Spleen (tissue), 11 donors: ENCODE data around the gene PAMR1. TPM values are rescaled to one million over a fixed set of nuclear protein-coding genes. Genes with fewer than 3 reads are reported as not detected.

Experiments
- DNase-seq: peaks from one replicate; pipeline ENCODE4 v3.0.0-alpha.2; 2020
- H3K27ac ChIP-seq, 8 donors: fragments of 200-600 bp; sonication (generic) in 7 of 8; 1 replicate in 4 of 8; 2 replicates in 4 of 8; pipeline versions ENCODE4 v1.5.0 to v1.8.0; 2016 to 2021; ENCODE audit warnings: inconsistent platforms in 4 of 8, mild to moderate bottlenecking in 4 of 8, moderate library complexity in 1 of 8
- H3K27me3 ChIP-seq, 7 donors: fragments of 200-600 bp; sonication (generic) in 6 of 7; replicated peaks in 1 of 7; 1 replicate in 4 of 7; 2 replicates in 3 of 7; pipeline versions ENCODE4 v1.5.0 to v1.8.0; 2016 to 2021; ENCODE audit warnings: inconsistent platforms in 3 of 7, mild to moderate bottlenecking in 1 of 7
- H3K36me3 ChIP-seq, 6 donors: fragments of 200-600 bp; sonication (generic) in 5 of 6; 1 replicate in 4 of 6; 2 replicates in 2 of 6; pipeline versions ENCODE4 v1.5.0 to v1.8.0; 2016 to 2021; ENCODE audit warnings: inconsistent platforms in 2 of 6
- H3K4me1 ChIP-seq, 6 donors: fragments of 200-600 bp; sonication (generic) in 5 of 6; 1 replicate in 3 of 6; 2 replicates in 3 of 6; pipeline versions ENCODE4 v1.5.0 to v1.8.0; 2016 to 2021; ENCODE audit warnings: inconsistent platforms in 3 of 6
- H3K4me3 ChIP-seq, 8 donors: fragments of 200-600 bp; sonication (generic) in 7 of 8; 1 replicate in 4 of 8; 2 replicates in 4 of 8; pipeline versions ENCODE4 v1.5.0 to v1.8.0; 2016 to 2021; ENCODE audit warnings: inconsistent platforms in 4 of 8, mild to moderate bottlenecking in 4 of 8, moderate library complexity in 2 of 8
- H3K9me3 ChIP-seq, 8 donors: fragments of 200-600 bp; sonication (generic) in 7 of 8; 1 replicate in 4 of 8; 2 replicates in 4 of 8; pipeline versions ENCODE4 v1.5.0 to v1.8.0; 2016 to 2021; ENCODE audit warnings: inconsistent platforms in 4 of 8
- POLR2A ChIP-seq, 3 donors: fragments of 450-650 bp; IDR thresholded peaks; one replicate each; pipeline ENCODE4 v1.5.1; 2017; ENCODE audit warnings: antibody characterized with exemption in 3 of 3, mild to moderate bottlenecking in 1 of 3
- POLR2AphosphoS5 ChIP-seq, 3 donors: sonication (generic); formaldehyde crosslinking; IDR thresholded peaks; one replicate each; pipeline ENCODE4 v1.5.1; 2017; ENCODE audit warnings: antibody characterized with exemption in 3 of 3
- WGBS, 5 donors: extraction: QIAGEN DNeasy Blood & Tissue Kit in 3 of 5; methylation state at CpG; one replicate each; pipeline versions ENCODE4 v1.1.5 to v1.1.7; 2013 to 2018; 5-methylcytosine and 5-hydroxymethylcytosine counted together
- intact Hi-C: fragments of 100-400 bp; cut with DNase I; formaldehyde crosslinking; loops from one replicate; pipeline ENCODE4 v1.15.0; 2023; ENCODE audit warnings: low total_unique reads
- polyA plus RNA-seq, 3 donors: library from polyadenylated mRNA; stranded (reverse); fragments of 200-250 nt; gene quantifications; one replicate each; pipeline ENCODE4 v1.2.1, GENCODE V29; 2013
- total RNA-seq, 7 donors: library from RNA; depleted of rRNA in 3 of 7; stranded (reverse); fragments of >200 nt in 3 of 7; fragmentation: NEBNext Ultra II Directional in 4 of 7; extraction: Animal tissue kit (Norgen Biotek cat#: 25700) in 4 of 7; gene quantifications; one replicate each; pipeline versions ENCODE4 v1.1.0 to v1.2.1, GENCODE V29; 2016 to 2021
- TF ChIP-seq, protein P1 (sequence below), 11 experiments: fragments of 200-600 bp in 7 of 11; fragments of 450-650 bp in 4 of 11; sonication (generic) in 4 of 11; IDR thresholded peaks in 8 of 11; conservative IDR thresholded peaks in 3 of 11; 1 replicate in 7 of 11; 2 replicates in 4 of 11; pipeline versions ENCODE4 v1.4.0 to v1.8.0; 2016 to 2021; ENCODE audit warnings: antibody characterized with exemption in 11 of 11, inconsistent platforms in 4 of 11, mild to moderate bottlenecking in 1 of 11
- donor health status: healthy with polysubstance abuse.
- donor health status: DM: no; HTN: no; CAD: no; lungs with moderate emphysema.
- donor health status: DM: no; HTN: no; CAD: no.
- donor health status: Bipolar disorder and iron deficiency.
- donor health status: healthy.
- donor health status: DM: no; HTN: no; CAD: no.
- donor health status: DM: yes; HTN: yes; CAD: no.

The PAMR1 gene
- total and polyA plus RNA-seq, 10 donors, result 1.3 to 23.6 (median 5.1) TPM

DNA sequence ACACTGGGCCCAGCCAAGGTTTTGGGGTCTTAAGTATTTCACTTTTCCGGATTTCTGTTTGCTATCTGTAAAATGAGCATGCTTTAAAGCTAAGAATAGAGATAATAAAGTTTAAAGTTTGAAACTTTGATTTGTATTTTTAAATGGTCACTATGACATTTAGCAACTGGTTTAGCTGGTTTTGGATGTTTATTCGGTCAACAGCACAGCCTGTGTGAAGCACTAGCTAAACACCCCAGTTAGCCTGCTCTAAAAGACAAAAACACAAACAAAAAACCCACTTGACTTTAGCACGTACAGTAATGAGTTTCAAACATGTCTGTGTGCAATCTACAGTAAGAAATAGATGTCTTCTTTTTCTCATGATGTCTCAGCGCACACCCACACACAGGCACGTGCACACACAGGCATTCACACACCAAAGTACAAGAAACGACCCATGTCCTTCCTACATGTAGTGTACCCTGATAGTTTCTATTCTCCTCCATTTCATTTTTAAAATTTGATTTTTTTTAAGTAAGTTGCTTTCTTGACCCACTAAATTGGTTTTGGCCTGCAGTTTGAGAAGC, 135.4 kb downstream of the PAMR1 start:
- Histone ChIP-seq H3K27ac (no peak overlapping the region), H3K9me3 (peaks cover 0 to 3% (median 0%) of the 10 kb centered on the region in 8 donors), H3K4me3 (no peak overlapping the region), H3K36me3 (no peaks in the 10 kb centered on the region), H3K27me3 (peaks cover 0 to 7% (median 0%) of the 10 kb centered on the region in 7 donors), H3K4me1 (peaks cover 4 to 20% (median 16%) of the 10 kb centered on the region in 6 donors)
- intact Hi-C loops, result loop anchor here (5.0 to 10.0 kb wide), 3 partner anchors 395 to 808 kb away; no protein-coding TSS in a partner anchor
- WGBS, 5 donors, result 72 to 80% (median 73%) methylated on average over 6 of the region's 6 CpGs
- DNase-seq, result no peak
- TF ChIP-seq POLR2AphosphoS5 (IDR thresholded peaks at IDR 0.05) (no peak), POLR2A (IDR thresholded peaks at IDR 0.05) (no peak)
- TF ChIP-seq, protein P1, sequence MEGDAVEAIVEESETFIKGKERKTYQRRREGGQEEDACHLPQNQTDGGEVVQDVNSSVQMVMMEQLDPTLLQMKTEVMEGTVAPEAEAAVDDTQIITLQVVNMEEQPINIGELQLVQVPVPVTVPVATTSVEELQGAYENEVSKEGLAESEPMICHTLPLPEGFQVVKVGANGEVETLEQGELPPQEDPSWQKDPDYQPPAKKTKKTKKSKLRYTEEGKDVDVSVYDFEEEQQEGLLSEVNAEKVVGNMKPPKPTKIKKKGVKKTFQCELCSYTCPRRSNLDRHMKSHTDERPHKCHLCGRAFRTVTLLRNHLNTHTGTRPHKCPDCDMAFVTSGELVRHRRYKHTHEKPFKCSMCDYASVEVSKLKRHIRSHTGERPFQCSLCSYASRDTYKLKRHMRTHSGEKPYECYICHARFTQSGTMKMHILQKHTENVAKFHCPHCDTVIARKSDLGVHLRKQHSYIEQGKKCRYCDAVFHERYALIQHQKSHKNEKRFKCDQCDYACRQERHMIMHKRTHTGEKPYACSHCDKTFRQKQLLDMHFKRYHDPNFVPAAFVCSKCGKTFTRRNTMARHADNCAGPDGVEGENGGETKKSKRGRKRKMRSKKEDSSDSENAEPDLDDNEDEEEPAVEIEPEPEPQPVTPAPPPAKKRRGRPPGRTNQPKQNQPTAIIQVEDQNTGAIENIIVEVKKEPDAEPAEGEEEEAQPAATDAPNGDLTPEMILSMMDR (IDR thresholded peaks at IDR 0.05 in 8 of 11, conservative IDR thresholded peaks at IDR 0.05 in 3 of 11), result no peak

DNA sequence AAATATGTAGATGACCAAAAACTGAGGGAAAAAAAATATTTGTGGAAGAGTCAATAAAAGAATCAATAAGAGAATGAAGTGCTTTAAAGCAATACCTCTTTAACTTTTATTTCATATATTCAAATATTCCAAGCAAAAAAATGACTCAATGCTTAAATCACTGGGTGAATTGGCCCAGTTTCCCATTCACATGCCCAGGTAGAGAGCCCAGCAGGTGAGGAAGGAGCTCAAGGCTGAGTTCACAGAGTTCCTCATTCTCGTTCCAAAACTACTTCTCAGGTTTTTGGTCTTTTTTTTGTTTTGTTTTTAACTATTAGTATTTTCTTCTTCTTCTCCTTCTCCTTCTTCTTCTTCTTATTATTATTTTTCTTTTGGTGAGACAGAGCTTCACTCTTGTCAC, 136.3 kb downstream of the PAMR1 start:
- TF ChIP-seq POLR2AphosphoS5 (IDR thresholded peaks at IDR 0.05) (no peak), POLR2A (IDR thresholded peaks at IDR 0.05) (no peak)
- TF ChIP-seq, protein P1 (IDR thresholded peaks at IDR 0.05 in 8 of 11, conservative IDR thresholded peaks at IDR 0.05 in 3 of 11), result no peak
- no peak for DNase-seq
- H3K27ac ChIP-seq, result no peak overlapping the region
- intact Hi-C loops, result loop anchor here (10.0 kb wide), 1 partner anchor 394 kb away; no protein-coding TSS in a partner anchor
- peaks cover 0 to 4% (median 0%) of the 10 kb centered on the region in 8 donors for H3K9me3 ChIP-seq
- 43 to 64% (median 56%) methylated on average over 1 of the region's 1 CpG for WGBS, 5 donors
- H3K4me3 ChIP-seq, result no peak overlapping the region
- H3K4me1 ChIP-seq, result peaks cover 4 to 20% (median 16%) of the 10 kb centered on the region in 6 donors
- peaks cover 0 to 7% (median 0%) of the 10 kb centered on the region in 7 donors for H3K27me3 ChIP-seq
- H3K36me3 ChIP-seq, result no peaks in the 10 kb centered on the region

GRCh38 chr11:35388061-35388460, 137.4 kb downstream of the PAMR1 start:
- Histone ChIP-seq H3K4me3 (no peak overlapping the region), H3K9me3 (peaks cover 0 to 4% (median 0%) of the 10 kb centered on the region in 8 donors), H3K27ac (no peak overlapping the region), H3K36me3 (no peaks in the 10 kb centered on the region), H3K27me3 (peaks cover 0 to 6% (median 0%) of the 10 kb centered on the region in 7 donors), H3K4me1 (peaks cover 4 to 20% (median 16%) of the 10 kb centered on the region in 6 donors)
- WGBS, 5 donors, result 87 to 93% (median 91%) methylated on average over 5 of the region's 5 CpGs
- no peak for TF ChIP-seq POLR2A (IDR thresholded peaks at IDR 0.05)
- no peak for TF ChIP-seq POLR2AphosphoS5 (IDR thresholded peaks at IDR 0.05)
- TF ChIP-seq, protein P1 (IDR thresholded peaks at IDR 0.05 in 8 of 11, conservative IDR thresholded peaks at IDR 0.05 in 3 of 11), result no peak
- intact Hi-C loops, result loop anchor here (10.0 kb wide), 1 partner anchor 393 kb away; no protein-coding TSS in a partner anchor
- no peak for DNase-seq
